Mucosa of stomach (tissue), 1 donor: ENCODE results near the gene PYGB.

Experiments
- H3K27me3 ChIP-seq: one replicate; pipeline ENCODE4 v1.7.0; 2013; ENCODE audit warnings: mild to moderate bottlenecking, low read length; ENCODE audit not compliant: control insufficient read depth, insufficient read depth
- H3K36me3 ChIP-seq: one replicate; pipeline ENCODE4 v1.7.0; 2013; ENCODE audit warnings: low read length; ENCODE audit not compliant: control insufficient read depth, insufficient read depth
- H3K4me1 ChIP-seq: one replicate; pipeline ENCODE4 v1.7.0; 2013; ENCODE audit warnings: mild to moderate bottlenecking, low read length; ENCODE audit not compliant: control insufficient read depth, insufficient read depth
- H3K4me3 ChIP-seq: one replicate; pipeline ENCODE4 v1.7.0; 2013; ENCODE audit warnings: low read length
- H3K9ac ChIP-seq: one replicate; pipeline ENCODE4 v1.7.0; 2013; ENCODE audit warnings: mild to moderate bottlenecking, low read length, moderate library complexity
- H3K9me3 ChIP-seq: one replicate; pipeline ENCODE4 v1.7.0; 2013; ENCODE audit warnings: mild to moderate bottlenecking, low read length, moderate library complexity; ENCODE audit not compliant: control insufficient read depth
- donor health status: Pancreatic carcinoma.

Gene PYGB

DNA sequence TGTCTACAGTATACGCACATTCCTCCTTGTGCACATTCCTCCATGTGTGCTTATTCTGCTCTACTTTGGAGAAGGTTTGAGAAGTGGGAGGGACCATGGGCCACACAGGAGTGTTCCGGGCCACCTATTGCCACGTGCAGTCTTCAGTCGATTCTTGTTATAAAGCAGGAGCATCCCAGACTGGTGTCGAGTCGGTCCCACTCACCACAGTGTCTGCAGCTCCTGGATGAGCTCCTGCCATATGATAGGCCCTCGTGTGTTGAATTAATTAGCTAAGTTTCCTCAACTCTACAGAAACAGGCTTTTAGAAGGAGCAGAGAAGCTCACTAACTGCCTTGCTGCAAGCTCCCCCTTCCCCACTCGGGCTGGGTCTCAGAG is 29.8 kb upstream of the PYGB start:
- H3K36me3 ChIP-seq, result peaks cover 8% of the 10 kb centered on the region
- H3K9ac ChIP-seq, result no peak overlapping the region
- peaks cover 9% of the 10 kb centered on the region for H3K4me1 ChIP-seq
- H3K27me3 ChIP-seq, result no peaks in the 10 kb centered on the region
- no peaks in the 10 kb centered on the region for H3K9me3 ChIP-seq
- H3K4me3 ChIP-seq, result no peak overlapping the region

DNA sequence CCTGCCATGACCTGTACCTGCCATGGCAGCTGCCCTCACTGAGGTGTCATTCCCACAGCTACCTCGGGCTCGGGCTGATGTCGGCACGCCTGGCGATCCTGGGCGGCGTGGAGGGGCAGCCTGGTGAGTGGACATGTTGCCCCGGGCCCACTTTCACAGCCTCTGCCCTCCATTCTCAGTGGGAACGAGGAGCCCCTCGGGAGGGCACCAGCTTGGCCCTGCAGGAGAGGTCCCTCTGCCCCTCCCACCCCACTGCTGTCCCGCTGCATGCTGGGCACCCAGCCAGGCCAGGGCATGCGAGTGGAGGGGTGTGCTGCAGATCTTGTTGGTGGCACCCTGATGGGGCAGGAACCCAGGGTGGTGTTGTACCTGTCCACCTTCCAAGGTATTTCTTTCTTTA is 29.4 kb upstream of the PYGB start:
- H3K4me1 ChIP-seq, result peaks cover 13% of the 10 kb centered on the region
- H3K4me3 ChIP-seq, result no peak overlapping the region
- H3K9me3 ChIP-seq, result no peaks in the 10 kb centered on the region
- no peaks in the 10 kb centered on the region for H3K27me3 ChIP-seq
- H3K9ac ChIP-seq, result no peak overlapping the region
- H3K36me3 ChIP-seq, result peaks cover 8% of the 10 kb centered on the region

DNA sequence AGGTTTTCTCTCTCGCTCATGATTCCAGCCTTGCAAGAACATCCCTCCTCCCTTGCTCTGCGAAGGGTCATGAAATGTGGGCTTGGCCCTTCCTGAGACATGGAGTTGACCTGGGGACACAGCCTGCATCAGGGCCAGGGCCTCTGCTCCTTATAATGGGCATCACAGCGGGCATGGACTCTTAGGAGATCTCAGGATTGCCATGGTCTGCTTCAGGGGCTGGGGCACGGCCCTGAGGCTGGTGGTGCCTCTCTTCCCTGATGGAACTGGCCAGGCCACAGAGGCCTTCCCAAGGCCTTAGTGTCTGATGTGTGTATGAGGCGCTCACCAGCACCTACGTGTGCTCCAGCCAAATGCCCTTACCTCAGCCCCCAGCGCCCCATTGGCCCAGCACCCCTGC is 28.5 kb upstream of the PYGB start:
- H3K9ac ChIP-seq, result no peak overlapping the region
- no peak overlapping the region for H3K4me3 ChIP-seq
- H3K4me1 ChIP-seq, result peaks cover 18% of the 10 kb centered on the region
- no peaks in the 10 kb centered on the region for H3K9me3 ChIP-seq
- peaks cover 5% of the 10 kb centered on the region for H3K36me3 ChIP-seq
- H3K27me3 ChIP-seq, result no peaks in the 10 kb centered on the region

DNA sequence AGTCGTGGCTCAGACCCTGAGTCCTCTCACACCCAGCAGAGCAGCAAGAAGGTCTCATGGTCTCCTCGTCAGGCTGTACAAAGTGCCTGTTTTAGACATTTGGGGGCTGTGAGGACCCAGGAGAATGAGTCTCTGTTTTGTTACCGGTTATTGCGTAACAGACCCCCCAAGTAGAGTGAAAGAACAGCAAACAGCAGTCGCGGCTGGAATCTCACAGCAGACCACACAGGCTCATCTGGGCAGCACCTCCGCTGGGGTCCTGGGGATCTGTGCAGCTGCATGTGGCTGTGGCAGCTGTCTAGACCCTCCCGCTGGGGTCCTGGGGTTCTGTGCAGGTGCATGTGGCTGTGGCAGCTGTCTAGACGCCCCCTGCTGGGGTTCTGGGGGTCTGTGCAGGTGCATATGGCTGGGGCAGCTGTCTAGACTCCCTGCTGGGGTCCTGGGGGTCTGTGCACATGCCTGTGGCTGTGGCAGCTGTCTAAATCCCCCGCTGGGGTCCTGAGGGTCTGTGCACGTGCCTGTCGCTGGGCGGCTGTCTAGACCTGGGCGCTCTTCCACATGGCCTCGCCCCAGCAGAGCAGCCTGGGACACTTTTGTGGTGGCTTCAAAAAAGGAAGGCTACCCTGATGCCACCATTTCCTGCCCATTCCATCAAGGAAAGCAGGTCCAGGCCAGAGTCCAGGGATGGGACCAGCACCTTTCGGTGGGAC is 27.7 kb upstream of the PYGB start:
- H3K27me3 ChIP-seq, result no peaks in the 10 kb centered on the region
- H3K4me1 ChIP-seq, result peaks cover 18% of the 10 kb centered on the region
- no peaks in the 10 kb centered on the region for H3K9me3 ChIP-seq
- no peak overlapping the region for H3K9ac ChIP-seq
- no peak overlapping the region for H3K4me3 ChIP-seq
- peaks cover 5% of the 10 kb centered on the region for H3K36me3 ChIP-seq

DNA sequence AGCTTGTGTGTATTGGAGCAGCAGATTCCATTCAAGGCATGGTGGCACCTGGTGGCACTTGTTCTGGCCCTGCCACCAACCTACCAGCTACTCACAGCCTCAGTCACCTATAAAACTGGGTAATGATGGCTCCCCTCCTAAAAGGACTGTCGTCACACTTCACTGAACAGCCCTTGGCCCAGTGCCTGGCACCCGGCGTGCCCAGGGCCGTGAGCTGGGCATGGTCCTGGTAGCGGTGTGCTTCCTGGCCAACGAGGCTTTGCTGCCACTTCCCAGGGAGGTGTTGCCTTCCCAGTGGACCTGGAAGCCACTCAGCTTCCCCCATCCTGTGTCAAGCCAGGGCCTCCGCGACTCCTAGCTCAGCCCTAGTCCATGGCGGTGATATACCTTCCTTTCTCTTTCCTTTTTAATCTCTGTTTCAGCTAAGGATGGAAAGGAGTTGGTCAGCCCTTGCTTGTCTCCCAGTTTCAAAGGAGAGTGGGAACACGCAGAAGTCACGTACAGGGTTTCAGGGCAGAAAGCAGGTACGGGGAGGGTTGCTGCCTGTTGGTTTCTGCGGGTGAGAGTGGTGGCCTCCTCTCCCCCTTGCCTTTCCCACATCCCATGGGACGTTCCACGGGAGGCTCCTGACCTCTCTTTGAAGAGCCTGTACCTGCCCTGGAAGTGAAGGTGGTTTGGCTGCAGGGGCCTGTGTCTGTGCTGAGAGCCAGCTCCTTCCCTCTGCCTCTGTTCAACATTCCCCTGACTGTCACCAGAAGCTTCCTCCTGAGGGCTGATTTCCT is 26.9 kb upstream of the PYGB start:
- H3K4me3 ChIP-seq, result no peak overlapping the region
- peaks cover 18% of the 10 kb centered on the region for H3K4me1 ChIP-seq
- H3K27me3 ChIP-seq, result no peaks in the 10 kb centered on the region
- no peaks in the 10 kb centered on the region for H3K9me3 ChIP-seq
- no peaks in the 10 kb centered on the region for H3K36me3 ChIP-seq
- H3K9ac ChIP-seq, result no peak overlapping the region

DNA sequence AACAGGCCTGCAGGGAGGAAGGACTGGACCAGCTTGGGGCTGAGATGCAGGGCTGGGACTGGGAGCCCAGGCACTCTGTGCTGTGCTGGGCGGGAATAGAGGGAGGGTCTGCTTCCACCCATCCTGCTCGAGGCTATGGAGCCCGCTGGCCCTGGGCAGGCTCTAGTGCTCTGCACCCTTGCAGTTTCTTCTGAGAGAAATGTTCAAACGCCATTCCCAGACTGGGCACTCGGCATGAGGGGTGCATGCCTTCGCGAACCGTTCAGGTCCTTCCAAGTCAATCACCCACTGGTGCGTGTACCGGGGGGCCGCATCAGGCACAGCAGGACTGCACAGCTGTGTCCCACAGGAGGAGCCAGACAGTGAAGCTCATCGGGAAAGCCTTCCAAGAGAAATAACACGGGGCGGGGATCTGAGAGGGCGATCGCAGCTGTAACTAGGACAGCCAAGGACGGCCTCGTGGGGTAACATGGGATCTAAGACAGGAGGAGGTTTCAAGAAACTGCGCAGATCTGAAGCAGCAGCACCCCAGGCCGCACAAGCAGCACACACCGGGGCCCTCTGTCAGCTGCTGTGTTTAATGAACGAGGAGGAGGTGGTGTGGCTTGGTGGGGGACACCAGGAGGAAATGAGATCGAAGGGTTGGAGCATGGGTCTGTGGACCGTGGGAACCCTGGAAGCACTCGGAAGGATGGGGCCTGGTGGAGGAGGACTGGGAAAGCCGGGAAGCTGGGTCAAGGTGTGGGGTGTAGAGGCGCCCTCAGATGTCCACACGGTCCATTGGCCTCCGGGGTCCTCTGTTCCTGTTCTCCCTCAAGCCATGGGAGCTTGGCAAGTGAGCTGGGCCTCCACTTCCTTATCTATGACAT is 26.1 kb upstream of the PYGB start:
- Histone ChIP-seq H3K27me3 (no peaks in the 10 kb centered on the region), H3K9me3 (no peaks in the 10 kb centered on the region), H3K4me3 (no peak overlapping the region), H3K4me1 (peaks cover 23% of the 10 kb centered on the region), H3K9ac (no peak overlapping the region), H3K36me3 (no peaks in the 10 kb centered on the region)

DNA sequence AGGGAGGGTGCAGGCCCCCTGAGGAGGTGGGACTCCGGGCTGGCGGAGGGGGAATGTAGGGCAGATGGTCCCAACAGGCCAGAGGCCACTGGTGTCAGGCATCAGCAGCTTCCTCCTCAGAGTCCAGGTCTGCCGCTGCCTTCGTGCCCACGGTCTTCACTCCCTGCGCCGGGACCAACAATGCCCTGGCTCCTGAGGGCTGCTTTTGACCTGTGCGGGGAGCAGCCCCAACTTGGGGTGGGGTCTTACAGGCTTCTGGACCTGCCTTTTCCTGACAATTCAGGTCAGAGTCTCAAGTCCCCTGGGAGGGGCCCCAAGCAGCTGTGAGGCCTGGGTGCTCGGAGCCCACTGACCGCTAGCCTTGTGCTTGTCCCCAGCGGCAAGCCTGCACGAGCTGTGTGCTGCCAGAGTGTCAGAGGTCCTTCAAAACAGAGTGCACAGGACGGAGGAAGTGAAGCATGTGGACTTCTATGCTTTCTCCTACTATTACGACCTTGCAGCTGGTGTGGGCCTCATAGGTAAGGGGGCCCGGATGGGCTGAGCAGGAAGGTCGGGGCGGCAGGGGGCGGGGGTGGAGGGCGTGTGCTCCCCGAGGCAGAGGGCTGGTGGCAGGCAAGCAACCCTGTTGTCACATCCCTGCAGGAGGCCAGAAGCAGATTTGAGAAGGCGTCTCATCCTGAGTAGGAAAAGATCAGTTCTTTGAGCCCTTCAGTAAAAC is 25.3 kb upstream of the PYGB start:
- no peaks in the 10 kb centered on the region for H3K9me3 ChIP-seq
- H3K27me3 ChIP-seq, result no peaks in the 10 kb centered on the region
- H3K9ac ChIP-seq, result no peak overlapping the region
- H3K4me1 ChIP-seq, result peaks cover 31% of the 10 kb centered on the region
- no peaks in the 10 kb centered on the region for H3K36me3 ChIP-seq
- H3K4me3 ChIP-seq, result no peak overlapping the region

DNA sequence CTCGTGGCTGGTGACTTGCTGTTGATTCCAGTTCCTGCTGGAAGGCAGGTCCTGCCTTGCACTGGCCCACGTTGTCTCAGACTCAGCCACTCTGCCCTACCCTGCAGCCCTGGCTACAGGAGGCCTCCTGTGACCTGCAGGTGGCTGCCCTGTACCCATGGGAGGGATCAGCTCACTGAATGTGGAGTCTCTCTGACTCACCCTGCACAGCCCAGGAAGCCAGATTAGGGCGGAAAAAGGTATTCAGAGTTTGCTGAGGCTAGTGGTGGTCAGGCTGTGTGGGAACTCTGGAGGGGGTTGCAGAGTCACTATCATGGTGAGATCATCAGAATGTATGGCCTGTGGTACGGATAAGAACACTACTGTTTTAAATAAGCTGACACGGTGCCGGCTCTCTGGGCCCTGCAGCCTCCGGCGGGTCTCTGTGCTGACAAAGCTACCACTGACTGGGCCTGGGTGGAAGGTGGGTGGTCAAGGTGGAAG is 24.7 kb upstream of the PYGB start:
- Histone ChIP-seq H3K9me3 (no peaks in the 10 kb centered on the region), H3K36me3 (no peaks in the 10 kb centered on the region), H3K4me3 (no peak overlapping the region), H3K9ac (no peak overlapping the region), H3K4me1 (peaks cover 32% of the 10 kb centered on the region), H3K27me3 (no peaks in the 10 kb centered on the region)

DNA sequence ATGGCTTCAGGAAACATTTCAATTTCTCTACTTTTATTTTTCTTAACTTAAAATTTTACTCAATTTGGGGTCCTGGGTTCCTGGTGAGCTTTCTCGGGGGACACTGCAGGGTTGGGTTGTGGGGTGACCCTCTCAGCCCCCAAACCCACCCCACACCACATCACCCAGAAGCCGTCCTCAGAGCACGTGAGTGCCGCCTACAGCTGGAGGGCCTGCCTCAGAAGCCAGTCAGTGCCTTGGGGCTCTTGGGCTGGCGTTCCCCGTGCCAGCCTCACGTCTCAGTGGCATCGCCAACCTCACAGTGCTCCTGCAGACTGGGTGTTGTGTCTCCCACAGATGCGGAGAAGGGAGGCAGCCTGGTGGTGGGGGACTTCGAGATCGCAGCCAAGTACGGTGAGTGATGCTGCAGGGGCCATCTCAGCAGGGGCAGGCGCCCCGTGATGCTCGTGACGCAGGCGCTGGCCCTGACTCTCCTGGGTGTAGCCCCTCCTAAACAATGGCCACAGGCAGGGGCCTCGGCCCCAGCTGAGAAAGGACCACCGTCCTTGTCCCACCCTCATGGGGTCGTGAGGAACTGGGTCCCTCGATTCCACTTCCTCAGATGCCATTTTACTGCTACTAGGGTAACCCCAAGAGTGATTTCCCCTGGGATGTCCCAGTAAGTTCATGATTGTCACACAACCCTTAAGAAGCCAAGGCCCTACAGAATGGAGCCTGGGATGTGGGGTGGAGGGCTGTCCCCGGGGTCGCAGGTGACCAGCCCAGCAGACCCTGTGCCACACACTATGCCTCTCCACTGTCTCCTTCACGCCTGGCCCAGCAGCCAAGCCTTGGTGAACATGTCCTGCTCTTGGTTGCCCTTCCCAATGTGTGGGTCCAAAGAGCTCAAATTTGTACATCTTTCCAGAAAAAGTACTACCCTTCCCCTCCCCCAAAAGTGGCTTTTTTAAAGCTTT is 23.8 kb upstream of the PYGB start:
- H3K9me3 ChIP-seq, result no peaks in the 10 kb centered on the region
- H3K27me3 ChIP-seq, result no peaks in the 10 kb centered on the region
- no peak overlapping the region for H3K9ac ChIP-seq
- H3K36me3 ChIP-seq, result no peaks in the 10 kb centered on the region
- H3K4me3 ChIP-seq, result no peak overlapping the region
- H3K4me1 ChIP-seq, result peaks cover 32% of the 10 kb centered on the region

DNA sequence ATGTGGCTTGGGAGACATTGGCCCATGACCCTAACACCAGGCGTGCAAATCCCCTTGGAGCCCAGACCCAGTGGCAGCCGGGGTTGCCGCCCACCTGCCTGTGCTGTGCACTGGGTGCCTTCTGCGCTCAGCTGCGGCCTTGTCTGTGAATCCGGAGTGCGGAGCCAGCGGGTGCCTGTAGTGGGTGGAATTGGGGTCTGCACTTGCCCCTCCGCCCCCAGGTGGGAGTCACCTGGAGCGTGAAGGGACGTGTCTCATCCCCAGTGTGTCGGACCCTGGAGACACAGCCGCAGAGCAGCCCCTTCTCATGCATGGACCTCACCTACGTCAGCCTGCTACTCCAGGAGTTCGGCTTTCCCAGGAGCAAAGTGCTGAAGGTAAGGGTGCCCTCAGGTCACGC is 22.9 kb upstream of the PYGB start:
- no peak overlapping the region for H3K9ac ChIP-seq
- H3K4me1 ChIP-seq, result peaks cover 41% of the 10 kb centered on the region
- no peaks in the 10 kb centered on the region for H3K9me3 ChIP-seq
- H3K4me3 ChIP-seq, result no peak overlapping the region
- no peaks in the 10 kb centered on the region for H3K36me3 ChIP-seq
- no peaks in the 10 kb centered on the region for H3K27me3 ChIP-seq
